ENCODE results near the gene THOC1. TPM values are rescaled to one million over a fixed set of nuclear protein-coding genes. Genes with fewer than 3 reads are reported as not detected.

The THOC1 gene
- total RNA-seq, 1 donor, result 30.4 TPM

Other genes starting within 250 kb of the THOC1 start
- gene TUBB8B, start 218.4 kb downstream of the THOC1 start, total RNA-seq, result not detected
- gene USP14, start 109.5 kb downstream of the THOC1 start, total RNA-seq, result 11.3 TPM
- 0.27 TPM for gene COLEC12, start 232.7 kb upstream of the THOC1 start, total RNA-seq